ENCODE data around the gene TAB2.

DNA sequence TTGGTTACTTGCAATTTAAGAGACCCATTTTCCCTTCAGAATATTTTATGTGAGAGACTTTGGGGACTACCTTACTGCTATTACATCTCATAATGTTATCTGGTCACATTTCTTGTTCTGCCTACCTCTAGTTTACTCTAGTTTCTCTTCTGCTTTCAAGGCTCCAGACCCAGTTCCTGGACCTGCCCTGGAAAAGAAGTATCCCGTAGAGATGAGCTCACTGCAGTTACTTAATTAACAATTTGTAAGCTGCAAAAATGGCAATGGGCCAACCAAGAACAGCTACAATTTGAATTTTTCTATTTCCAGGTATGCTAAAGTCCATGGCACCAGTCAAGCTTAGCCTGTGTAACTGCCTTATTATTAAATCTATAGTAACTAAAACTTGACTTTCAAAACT lies 25.0 kb downstream of the TAB2 start:
- TF ChIP-seq, protein P1, sequence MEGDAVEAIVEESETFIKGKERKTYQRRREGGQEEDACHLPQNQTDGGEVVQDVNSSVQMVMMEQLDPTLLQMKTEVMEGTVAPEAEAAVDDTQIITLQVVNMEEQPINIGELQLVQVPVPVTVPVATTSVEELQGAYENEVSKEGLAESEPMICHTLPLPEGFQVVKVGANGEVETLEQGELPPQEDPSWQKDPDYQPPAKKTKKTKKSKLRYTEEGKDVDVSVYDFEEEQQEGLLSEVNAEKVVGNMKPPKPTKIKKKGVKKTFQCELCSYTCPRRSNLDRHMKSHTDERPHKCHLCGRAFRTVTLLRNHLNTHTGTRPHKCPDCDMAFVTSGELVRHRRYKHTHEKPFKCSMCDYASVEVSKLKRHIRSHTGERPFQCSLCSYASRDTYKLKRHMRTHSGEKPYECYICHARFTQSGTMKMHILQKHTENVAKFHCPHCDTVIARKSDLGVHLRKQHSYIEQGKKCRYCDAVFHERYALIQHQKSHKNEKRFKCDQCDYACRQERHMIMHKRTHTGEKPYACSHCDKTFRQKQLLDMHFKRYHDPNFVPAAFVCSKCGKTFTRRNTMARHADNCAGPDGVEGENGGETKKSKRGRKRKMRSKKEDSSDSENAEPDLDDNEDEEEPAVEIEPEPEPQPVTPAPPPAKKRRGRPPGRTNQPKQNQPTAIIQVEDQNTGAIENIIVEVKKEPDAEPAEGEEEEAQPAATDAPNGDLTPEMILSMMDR (conservative IDR thresholded peaks at IDR 0.05; ENCODE audit: low read depth in 2 of 2), result no peak
- no peak for TF ChIP-seq EZH2 (IDR thresholded peaks at IDR 0.05; ENCODE audit: low read depth, unreplicated experiment)
- no peak for TF ChIP-seq POLR2AphosphoS5 (IDR thresholded peaks at IDR 0.05; ENCODE audit: low read depth)
- no peak for TF ChIP-seq EZH2phosphoT487 (IDR thresholded peaks at IDR 0.05; ENCODE audit: unreplicated experiment)
- TF ChIP-seq, protein P2, sequence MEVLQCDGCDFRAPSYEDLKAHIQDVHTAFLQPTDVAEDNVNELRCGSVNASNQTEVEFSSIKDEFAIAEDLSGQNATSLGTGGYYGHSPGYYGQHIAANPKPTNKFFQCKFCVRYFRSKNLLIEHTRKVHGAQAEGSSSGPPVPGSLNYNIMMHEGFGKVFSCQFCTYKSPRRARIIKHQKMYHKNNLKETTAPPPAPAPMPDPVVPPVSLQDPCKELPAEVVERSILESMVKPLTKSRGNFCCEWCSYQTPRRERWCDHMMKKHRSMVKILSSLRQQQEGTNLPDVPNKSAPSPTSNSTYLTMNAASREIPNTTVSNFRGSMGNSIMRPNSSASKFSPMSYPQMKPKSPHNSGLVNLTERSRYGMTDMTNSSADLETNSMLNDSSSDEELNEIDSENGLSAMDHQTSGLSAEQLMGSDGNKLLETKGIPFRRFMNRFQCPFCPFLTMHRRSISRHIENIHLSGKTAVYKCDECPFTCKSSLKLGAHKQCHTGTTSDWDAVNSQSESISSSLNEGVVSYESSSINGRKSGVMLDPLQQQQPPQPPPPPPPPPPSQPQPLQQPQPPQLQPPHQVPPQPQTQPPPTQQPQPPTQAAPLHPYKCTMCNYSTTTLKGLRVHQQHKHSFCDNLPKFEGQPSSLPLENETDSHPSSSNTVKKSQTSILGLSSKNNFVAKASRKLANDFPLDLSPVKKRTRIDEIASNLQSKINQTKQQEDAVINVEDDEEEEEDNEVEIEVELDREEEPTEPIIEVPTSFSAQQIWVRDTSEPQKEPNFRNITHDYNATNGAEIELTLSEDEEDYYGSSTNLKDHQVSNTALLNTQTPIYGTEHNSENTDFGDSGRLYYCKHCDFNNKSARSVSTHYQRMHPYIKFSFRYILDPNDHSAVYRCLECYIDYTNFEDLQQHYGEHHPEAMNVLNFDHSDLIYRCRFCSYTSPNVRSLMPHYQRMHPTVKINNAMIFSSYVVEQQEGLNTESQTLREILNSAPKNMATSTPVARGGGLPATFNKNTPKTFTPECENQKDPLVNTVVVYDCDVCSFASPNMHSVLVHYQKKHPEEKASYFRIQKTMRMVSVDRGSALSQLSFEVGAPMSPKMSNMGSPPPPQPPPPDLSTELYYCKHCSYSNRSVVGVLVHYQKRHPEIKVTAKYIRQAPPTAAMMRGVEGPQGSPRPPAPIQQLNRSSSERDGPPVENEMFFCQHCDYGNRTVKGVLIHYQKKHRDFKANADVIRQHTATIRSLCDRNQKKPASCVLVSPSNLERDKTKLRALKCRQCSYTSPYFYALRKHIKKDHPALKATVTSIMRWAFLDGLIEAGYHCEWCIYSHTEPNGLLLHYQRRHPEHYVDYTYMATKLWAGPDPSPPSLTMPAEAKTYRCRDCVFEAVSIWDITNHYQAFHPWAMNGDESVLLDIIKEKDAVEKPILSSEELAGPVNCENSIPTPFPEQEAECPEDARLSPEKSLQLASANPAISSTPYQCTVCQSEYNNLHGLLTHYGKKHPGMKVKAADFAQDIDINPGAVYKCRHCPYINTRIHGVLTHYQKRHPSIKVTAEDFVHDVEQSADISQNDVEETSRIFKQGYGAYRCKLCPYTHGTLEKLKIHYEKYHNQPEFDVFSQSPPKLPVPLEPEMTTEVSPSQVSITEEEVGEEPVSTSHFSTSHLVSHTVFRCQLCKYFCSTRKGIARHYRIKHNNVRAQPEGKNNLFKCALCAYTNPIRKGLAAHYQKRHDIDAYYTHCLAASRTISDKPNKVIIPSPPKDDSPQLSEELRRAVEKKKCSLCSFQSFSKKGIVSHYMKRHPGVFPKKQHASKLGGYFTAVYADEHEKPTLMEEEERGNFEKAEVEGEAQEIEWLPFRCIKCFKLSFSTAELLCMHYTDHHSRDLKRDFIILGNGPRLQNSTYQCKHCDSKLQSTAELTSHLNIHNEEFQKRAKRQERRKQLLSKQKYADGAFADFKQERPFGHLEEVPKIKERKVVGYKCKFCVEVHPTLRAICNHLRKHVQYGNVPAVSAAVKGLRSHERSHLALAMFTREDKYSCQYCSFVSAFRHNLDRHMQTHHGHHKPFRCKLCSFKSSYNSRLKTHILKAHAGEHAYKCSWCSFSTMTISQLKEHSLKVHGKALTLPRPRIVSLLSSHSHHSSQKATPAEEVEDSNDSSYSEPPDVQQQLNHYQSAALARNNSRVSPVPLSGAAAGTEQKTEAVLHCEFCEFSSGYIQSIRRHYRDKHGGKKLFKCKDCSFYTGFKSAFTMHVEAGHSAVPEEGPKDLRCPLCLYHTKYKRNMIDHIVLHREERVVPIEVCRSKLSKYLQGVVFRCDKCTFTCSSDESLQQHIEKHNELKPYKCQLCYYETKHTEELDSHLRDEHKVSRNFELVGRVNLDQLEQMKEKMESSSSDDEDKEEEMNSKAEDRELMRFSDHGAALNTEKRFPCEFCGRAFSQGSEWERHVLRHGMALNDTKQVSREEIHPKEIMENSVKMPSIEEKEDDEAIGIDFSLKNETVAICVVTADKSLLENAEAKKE (CRISPR knock-in tag; IDR thresholded peaks at IDR 0.05), result no peak
- no peak for TF ChIP-seq REST (IDR thresholded peaks at IDR 0.05; ENCODE audit: unreplicated experiment)
- TF ChIP-seq JUNB (IDR thresholded peaks at IDR 0.05; ENCODE audit: unreplicated experiment), result no peak
- TF ChIP-seq NANOG (IDR thresholded peaks at IDR 0.05; ENCODE audit: borderline replicate concordance), result no peak
- TF ChIP-seq ZNF114 (CRISPR knock-in tag; IDR thresholded peaks at IDR 0.05), result no peak
- no peak for TF ChIP-seq STAT1 (IDR thresholded peaks at IDR 0.05; ENCODE audit: unreplicated experiment)
- no peak for TF ChIP-seq CREB1 (CRISPR knock-in tag; IDR thresholded peaks at IDR 0.05; ENCODE audit: low read depth)
